IPS-11a (cell line): ENCODE results near the gene ANP32A.

Source experiments
- H3K4me3 ChIP-seq: one replicate; pipeline ENCODE4 v1.5.1; 2013; ENCODE audit warnings: low read depth, low read length, control low read depth

The ANP32A gene

DNA sequence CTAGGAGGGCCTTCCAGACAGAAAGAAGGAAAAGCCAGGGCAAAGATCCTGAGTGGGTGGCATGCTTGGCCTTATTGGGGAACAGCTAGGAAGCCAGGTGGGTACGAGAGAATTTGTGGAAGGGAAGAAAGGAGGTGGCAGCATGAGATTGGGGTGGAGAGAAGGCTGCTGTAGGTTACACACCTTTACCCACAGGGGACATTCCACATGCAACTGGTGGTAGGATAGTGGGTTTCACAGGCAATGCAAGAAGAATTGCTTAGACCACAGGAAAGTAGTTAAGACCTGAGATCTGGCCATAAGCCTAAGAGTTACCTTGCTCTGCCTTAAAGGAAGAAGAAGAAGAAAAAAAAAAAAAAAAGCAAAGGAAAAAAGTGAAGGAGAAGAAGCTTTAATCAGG is 19.8 kb downstream of the ANP32A start:
- H3K4me3 ChIP-seq = no peak overlapping the region

DNA sequence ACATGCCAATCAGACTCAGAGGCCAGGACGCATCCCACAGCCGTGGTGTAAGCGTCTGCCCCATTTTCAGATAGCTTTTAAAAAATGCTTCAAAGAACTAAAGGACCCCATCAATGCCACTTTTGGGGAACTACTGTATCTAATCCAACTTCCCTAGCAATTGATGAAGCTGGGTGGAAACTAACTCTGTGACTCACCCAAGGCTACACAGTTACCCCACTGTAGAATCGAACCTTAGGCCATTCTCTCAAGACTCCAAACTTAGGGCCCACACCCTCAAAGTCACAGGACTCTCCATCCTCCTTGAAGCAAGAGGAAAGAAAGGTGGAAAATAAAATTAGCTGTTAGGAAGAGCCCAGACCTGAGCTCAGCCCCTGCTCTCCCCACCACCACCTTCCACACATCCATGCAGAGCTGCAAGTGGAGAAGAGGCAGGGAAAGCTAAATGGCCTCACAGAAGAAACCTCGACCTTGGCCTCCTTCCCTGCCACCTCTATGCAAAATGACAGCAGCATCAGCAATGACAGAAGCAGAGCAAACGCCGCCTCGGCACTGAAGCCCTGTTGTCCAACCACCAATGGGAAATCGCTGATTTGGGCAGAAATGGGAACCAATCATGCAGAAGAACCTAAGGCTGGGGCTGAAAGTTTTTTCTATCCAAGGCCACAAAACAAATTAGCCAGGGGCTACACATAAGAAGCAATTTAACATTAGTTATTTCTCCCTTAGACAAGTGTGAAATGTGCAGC is 22.2 kb downstream of the ANP32A start:
- no peak overlapping the region for H3K4me3 ChIP-seq

DNA sequence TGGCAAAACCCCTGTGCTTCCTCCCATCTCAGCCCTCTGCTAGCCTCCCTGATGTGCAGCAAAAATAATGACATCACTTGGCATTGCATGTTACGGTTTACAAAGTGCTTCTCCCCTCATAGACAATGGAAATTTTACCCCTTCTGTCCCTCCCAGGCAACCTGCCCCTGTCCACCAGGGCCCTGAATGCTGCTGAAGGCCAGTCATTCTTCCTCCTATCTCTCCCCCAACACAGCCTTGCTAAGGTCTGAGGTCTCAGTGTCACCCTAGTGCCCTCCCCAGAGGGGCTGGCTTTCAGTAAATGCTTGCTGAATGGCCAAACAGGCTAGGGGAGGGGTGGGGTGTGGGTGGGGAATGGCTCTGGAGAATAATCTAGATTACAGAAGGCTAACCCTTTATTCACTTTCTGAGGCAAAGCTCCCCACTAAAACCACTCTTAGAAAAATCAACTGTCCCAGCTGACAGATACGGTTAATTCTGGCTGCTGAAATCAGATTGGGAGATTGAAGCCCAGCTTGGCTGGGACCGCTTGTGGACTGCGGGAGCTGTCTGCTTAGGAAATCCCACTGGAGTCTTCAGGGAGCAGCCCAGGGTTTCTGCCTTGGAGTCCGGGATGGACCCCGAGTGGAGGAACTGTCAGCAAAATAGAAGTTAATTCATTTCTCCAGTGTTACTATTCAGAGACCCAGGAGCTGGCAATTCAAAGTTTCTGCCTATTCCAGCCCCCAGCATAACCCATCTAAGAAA is 22.9 kb downstream of the ANP32A start:
- no peak overlapping the region for H3K4me3 ChIP-seq

DNA sequence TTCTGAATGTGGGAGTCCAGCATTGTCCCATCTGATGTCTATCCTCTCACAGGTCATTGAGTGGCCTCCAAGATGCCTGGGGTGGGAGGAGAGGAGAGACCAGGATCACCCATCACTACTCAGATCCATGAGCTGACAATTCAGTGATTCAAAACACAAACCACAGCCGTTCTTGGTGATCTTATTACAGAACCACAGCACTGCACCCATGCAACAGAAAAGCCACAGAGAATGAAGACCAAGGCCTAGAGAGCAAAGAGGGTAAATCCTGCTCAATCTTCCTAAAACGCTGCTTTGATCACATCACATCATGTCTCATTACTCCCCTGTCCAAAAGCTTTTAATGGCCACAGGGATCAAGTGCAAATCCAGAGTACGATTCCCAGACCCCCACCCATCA is 23.5 kb downstream of the ANP32A start:
- no peak overlapping the region for H3K4me3 ChIP-seq

DNA sequence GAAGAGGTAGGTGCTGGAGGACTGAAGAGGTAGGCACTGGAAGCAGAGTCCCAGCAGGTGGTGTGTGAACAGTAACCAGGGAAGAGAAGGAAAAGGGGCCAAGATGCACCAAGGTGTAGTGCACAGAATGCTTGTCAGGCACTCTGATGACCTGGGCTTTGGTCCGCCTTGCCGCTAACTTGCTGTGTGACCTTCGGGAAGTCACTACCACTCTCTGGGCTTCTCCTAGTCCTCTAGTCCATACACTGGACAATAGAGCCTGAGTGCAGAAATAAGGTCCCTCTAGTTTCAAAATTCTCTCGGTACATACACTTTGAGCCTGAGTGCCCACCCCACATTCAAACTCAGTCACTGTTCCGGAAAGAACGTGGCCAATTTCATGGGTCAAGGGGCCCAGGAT is 24.1 kb downstream of the ANP32A start:
- no peak overlapping the region for H3K4me3 ChIP-seq

DNA sequence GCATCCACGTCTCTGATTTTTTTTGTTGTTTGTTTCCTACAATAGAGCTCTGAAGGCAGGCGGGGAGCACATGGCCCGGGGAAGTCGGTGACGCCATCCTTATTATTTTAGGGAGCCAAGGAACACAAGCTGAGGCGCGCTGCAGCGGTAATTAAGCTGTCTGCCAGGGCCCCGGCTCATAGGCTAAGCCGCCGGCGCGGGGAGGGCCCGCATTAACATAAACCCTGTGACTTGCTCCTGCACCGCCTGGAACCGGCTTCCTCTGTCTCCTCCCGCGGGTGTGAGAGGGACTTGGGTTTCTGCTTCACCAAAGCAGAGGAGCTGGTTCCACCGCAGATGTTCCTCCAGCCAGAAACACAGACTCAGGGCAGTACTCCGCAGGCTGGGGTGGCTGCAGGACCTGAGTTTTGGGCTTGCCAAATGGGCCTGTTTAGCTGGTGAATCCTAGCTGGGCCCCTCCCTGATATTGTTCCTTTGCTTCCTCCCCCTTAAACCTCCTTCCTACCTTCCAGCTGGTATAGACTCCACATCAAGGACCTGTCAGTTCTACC is 25.3 kb downstream of the ANP32A start:
- no peak overlapping the region for H3K4me3 ChIP-seq

DNA sequence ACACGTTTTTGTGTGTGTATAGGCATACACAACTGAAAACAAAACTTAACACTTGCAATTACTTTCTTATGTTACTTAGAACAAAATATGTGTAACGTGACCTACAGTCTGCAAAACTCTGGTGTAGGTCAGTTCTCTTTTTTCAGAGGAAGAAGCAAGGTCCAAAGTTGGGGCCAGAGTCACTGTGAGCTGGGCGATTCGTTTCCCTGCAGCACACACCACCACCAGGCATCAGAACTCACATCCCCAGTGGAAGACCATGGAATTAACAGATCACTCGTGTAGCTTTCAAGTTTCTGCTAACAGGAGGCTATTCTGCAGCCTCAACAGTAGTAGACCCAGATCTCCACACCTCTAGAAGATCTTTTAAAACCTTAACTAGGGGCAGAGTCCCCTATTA is 25.8 kb downstream of the ANP32A start:
- H3K4me3 ChIP-seq = no peak overlapping the region

DNA sequence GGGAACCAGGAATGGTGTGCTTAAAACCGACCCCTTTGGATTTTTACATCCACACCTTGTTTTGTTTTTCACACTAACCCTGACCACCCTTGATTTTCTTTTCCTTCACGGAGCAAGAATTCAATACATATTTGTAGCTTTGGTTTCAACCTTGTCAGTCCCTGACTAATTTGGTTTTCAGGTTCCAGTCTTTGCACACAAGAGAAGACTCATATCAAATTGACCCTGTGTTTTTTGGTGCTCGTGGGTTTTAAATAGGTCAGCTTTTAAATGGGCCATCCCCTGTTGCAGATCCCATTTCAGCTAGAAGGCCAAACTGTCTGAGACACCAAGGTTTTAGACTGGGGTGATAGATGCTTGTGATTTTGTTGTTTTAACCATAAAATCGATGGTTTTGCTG is 26.4 kb downstream of the ANP32A start:
- no peak overlapping the region for H3K4me3 ChIP-seq

DNA sequence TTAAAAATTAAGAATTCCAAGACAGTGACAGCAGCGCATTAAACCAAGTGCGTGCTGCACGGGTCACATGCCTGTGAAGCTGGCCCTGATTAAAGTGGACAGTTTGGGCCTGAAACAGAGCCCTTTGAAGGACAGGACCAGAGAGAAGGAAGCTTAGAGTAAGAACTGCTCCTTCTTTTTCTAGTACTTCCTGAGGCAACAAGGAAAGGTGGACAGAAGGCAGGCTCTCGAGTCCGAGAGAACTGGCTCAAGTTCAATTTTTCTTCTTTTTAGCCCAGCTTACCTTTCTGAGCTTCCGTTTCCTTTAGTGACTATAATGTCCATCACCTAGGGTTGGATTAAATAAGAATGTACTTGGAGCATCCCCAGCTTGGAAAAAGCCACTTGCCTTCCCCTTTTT is 26.9 kb downstream of the ANP32A start:
- no peak overlapping the region for H3K4me3 ChIP-seq

DNA sequence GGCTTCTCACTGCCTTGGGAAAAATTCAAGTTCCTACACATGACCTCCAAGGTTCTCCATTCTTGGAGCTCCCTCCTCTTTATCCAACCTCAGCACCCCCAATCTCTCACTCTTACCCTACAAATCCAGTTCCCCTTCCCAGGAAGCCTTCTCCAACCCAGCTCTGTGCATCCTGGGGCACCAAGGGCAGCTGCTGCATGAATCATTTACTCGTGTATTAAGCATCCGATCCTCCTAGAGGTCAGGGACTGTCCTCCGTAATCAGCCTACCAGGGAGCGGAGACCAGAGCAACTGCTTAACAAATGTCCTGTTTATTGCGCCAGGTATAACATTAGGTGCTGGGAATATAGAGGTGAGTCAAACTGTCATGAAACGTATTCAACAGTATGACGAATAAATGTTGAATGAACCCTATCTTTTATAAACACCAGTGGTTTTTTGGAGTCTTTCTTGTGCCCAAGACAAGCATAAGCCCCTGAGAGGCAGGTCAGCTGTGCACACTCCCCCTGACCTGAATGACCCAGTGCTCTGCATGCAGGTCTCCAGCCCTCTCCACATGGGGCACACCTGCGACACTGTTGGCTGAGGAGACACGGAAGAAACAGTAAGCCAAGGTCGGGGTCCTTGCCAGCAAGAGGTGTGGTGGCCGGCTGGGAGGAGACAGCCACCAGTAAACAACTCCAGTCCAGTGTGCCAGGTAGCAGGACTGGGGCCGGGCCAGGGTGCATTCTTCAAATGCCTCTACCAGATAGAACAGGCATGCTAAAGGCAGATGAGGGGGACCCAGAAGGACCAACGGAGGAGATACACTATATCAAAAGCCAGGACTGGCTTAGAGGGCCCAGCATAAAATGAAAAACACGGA is 27.6 kb downstream of the ANP32A start:
- H3K4me3 ChIP-seq = no peak overlapping the region

DNA sequence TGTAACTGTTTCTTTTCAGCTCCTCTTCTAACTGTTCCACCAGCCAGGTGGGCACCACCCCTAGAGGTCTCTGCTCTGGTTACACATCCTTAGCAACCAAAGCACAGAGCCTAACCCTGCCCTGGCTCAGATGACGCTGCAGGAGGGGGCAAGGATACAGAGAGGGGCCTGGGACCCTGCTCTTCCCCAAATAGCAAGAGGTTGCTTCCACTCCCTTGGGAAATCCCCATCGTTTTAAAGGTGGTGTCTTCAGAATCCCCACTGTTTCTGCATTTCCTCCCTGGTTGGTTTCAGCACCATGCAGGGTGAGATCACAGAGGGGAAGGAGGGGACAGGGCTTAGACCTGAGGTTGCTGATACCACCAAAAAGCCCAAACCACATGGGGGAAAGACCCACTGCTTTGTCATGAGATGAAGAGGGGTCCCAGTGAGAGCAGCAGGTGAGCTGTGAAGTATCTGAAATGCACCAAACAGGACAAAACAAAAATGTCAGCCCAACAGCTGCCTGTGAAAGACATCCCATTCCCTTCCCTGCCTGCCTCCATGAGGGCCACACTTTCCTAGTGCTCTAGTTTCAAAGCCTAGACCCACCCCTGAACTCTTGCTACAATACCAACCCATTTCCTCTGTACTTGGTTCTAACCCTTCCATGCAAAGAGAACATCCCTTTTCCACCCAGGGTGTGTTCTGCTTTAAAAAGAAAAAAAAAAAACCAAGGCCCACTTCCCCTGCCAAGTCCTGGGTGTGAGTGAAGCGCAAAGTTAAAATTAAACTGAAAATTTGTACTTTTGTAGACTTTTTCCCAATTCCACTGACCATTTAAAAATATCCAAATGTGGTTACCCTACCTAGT is 29.0 kb downstream of the ANP32A start:
- H3K4me3 ChIP-seq = no peak overlapping the region

DNA sequence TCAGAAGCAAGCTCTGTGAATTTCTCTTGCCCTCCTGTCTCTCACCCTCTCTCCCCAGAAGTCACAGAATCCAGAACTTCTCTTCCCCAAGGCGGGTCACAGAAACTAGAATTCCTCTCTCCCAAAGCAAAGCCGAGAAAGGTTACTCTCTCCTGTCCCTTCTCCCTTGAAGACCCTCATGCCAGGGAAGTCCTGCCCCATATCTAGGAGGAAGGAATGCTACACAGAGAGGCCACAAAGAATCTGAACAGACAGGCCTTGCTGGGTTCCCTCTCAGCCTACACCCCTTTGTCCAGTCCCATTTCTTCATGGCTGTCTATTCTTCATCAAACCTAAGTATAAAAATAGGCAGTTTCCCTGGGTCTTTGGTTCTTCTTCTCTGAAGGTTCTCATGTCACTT is 29.8 kb downstream of the ANP32A start:
- no peak overlapping the region for H3K4me3 ChIP-seq

DNA sequence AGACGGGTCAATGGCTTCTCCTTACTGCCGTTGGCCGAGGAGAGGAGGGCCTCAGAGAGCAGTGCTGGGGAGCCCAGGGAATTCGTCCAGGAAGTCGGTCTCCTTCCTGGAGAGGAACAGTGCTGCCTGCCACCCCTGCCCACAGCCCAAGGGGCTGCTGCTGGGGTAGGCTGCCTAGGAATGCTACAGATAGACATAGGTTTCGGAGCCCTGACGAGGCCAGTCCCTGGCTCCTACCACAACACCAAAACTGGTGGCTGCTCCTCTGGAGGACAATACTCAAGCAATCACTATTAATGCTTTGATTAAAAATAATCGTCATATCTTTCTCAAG is 30.5 kb downstream of the ANP32A start:
- H3K4me3 ChIP-seq = no peak overlapping the region

DNA sequence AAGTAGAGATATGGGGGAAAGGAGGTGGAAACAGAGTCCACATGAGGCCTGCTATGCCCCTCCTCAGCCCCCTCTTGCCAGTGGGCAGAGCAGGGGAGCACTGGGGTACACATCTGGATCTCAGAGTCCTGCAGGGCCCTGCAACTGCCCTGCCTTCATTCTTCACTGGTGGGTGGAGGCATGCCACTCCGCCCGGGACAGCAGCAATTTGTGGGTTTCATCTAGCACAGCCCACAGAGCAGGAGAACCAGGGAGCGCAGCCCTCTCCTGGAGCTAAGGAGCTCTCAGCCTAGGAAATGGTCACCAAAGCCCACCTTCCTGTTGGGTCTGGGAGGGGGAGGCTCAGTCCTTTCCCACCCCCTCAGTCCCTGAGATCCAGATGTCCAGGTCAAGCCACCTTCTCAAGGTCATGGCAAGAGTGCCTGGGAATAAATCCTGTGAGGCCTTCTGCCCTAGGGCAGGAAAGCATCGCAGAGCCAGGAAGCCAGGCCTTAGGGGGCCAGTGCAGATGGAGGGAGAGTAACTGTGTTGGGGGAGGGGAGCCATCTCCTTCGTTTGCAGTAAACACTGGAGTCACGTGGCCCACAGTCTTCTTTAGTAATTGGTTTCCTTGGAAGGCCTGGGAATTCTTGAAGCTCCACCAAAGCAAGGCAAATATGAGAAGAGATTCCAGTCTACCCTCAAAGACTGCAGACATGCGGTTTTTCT is 31.0 kb downstream of the ANP32A start:
- H3K4me3 ChIP-seq = no peak overlapping the region

DNA sequence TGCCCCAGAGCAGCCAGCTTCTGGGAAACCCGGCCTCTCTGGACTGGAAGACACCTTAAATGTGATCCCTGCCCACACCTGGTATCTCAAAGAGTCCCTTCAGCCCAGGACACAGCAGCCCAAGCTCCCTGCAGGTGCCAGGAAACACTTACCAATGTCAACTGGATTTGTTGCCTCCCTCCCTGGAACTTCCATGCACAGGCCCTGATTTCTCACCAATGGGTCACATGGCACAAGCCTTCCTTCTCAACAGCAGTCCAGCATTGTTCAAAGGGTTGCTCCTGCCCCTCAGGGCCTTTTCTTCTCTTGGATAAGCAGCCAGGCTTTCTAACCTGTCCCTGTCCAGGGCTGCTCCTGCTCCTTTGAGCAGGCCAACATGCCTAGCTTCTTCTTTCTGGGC is 31.6 kb downstream of the ANP32A start:
- no peak overlapping the region for H3K4me3 ChIP-seq

DNA sequence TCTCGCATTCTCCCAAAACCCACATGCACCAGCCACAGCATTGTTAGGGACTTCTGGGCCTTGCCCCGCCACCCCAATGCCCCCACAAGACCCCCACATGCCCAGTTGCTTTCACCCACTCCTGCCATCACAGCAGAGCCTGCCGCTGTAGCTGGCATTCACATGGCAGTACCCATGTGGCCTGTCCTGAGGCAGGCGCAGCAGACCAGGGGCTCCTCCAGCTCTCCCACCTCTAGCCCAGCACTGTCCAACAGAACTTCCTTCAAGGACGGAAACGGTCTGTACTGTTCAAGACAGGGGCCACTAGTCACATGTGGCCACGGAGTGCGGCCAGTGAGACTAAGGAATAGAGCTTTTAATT is 32.5 kb downstream of the ANP32A start:
- no peak overlapping the region for H3K4me3 ChIP-seq

DNA sequence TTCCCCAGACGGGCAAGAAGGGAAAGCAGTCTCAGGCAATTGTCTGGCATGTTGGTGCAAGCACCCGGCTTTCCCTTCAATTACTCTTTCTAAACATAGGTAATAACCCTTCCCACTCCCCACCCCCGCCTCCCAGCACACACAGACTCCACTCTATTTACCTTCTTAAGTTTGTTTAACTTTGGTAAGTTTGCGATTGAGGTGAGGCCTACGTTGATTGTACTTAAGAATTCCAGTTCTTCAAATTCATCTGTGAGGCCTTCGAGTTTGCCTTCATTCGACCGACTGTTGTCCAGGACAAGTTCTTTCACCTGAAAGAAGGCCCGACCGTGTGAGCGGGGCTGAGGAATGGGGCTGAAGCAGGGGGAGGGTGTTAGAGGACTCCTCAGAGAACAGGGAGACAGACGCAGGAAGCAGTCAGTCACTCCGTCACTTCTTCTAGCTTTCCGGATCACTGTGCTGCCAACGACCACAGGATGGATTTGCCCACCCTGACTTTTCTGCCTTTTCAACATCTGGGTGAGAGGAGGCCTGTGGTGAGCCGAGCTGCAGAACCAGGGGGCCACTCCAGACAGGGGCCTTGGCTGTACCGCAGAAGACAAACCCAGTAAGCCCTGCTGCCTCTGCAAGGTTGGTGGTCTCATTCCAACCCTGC is 33.0 kb downstream of the ANP32A start:
- no peak overlapping the region for H3K4me3 ChIP-seq

DNA sequence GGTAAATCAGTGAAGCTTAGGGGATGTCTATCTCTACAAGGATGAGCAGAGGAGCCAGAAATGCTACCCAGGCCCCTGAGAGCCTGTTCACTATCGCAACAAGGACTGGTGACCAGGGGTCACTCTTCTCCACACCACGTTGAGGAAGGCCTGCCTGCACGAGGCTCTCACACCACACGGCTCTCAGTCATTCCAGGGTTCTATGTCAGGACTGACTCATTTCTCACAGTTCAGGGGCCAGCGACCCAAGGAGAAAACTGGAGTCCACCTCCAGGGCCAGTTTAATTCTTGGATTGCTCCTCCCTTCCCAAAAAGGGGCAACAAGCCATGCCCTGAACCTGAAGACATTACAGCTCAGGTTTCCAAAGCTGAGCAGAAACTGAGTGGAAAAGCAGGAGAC is 33.9 kb downstream of the ANP32A start:
- no peak overlapping the region for H3K4me3 ChIP-seq

DNA sequence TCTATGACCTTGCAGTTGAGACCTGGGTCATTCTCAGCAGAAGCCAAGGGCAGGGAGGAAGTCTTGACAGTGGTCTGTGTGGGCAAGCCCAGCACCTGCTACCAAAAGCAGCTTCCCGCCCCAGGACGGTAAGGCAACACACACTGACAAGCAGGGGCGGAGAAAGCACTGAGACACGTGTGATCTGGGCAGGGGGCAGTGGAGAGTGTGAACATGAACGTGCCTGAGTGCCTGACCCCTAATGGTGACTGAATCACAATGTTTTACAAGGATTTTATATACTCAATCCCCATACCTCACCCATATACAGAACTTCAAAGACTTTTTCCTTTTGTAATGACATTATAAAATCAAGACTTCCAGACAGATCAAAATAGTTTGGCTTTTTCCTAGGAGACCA is 35.2 kb downstream of the ANP32A start:
- no peak overlapping the region for H3K4me3 ChIP-seq

DNA sequence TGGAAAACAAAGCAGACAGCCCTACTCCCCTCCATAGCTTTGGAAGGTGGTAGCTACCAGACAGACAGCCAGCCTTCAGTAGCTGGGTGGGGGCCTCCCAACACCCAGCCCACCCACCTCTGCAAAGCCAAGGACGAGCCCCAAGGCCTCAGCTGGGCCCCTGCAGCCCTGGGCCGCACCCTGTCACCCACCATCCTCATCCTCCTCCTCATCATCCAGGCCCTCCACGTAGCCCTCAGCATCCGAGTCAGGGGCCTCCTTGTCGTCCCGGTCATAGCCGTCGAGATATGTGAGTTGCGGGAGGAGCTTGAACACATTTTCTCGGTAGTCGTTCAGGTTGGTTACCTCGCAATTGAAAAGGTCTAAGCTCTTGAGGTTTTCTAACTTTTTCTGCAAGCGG is 36.5 kb downstream of the ANP32A start:
- H3K4me3 ChIP-seq = no peak overlapping the region
